HPDE6-E6E7 (cell line): ENCODE results near the gene TRAF5.
"Not testable (repeated sequence)": the region's sequence is repeated elsewhere in the genome, so short reads cannot be mapped to it uniquely, and the experiment has no call there.

Experiments
- DNase-seq: peaks from one replicate; pipeline ENCODE4 v3.0.0; 2011; ENCODE audit warnings: missing footprints; ENCODE audit errors: extremely low spot score

Gene TRAF5

GRCh38 chr1:211345719-211346118 lies 19.1 kb downstream of the TRAF5 start:
- no peak for DNase-seq

DNA sequence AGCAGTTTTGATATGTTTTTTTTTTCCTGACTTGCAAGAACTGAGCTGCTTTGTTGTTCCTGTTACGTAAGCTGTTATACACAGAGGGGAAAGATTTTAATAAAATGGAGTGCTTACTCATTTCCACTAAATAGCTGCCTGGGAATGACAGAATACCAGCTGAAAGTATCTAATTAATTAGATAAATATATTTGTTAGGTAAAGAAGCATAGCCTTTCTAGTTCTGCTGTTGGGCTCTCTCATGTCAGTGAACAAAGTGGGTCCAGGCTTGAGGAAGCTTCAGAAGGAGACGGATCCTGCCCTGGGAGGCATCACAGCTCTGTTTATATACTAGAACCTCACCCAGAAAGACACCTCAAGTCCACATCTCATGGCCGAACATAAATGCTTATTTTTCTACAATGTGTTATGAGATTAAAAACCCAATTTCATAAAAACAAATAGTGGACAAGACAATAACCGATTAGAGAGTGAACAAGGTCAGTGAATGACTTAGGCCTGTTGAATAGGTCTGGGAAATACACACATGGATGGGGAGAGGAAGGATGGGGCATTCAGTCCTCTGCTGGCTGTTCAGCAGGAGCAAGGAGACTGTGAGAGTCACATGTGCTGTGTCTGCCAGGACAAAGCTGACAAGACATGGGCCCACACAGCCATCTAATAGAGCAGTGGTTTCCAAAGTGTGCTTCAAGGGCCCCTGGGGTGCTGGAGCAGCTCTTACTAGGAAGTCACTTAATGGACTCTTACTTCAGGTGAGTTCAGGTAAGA lies 20.6 kb downstream of the TRAF5 start:
- DNase-seq, result no peak

GRCh38 chr1:211348547-211348946 lies 21.9 kb downstream of the TRAF5 start:
- no peak for DNase-seq

DNA sequence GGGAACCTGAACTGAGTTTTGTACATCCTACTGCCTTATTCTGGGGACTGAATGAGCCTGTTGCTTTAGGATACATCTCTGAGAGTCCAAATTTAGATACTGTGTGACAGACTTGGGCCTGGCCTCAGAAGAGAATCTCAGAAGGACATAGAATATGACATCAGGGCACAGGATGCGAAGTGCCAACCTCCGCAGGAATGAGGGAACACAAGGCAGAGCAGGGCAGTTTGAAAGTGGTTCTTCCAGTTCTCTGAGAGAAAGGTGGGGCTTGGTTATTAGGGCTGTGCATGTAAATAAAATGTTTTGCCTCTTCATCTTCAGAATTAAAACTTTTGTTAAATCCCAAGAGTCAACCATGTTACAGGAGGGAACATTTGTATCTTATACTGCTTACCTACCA lies 23.1 kb downstream of the TRAF5 start:
- DNase-seq, result no peak

GRCh38 chr1:211352055-211352454 lies 25.4 kb downstream of the TRAF5 start:
- DNase-seq, result not testable (repeated sequence)

- no peak for DNase-seq
Observed at GRCh38 chr1:211352465-211352864, 25.8 kb downstream of the TRAF5 start.

DNA sequence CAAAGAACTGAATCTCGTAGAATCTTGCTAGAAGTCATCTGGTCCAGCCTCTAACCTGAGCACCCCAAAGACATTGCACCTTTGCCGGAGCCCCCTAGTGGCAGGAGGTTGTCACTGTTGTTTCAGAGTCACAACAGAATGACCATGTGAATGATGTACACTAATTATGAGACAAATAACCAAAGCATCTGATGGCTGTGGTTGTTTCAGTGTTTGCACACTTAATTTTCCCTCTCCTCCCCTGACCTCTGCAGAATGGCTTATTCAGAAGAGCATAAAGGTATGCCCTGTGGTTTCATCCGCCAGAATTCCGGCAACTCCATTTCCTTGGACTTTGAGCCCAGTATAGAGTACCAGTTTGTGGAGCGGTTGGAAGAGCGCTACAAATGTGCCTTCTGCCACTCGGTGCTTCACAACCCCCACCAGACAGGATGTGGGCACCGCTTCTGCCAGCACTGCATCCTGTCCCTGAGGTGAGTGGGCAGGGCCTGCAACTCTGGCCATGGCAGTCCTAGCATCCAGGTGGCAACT lies 26.4 kb downstream of the TRAF5 start:
- no peak for DNase-seq

GRCh38 chr1:211353562-211354212 lies 27.1 kb downstream of the TRAF5 start:
- no peak for DNase-seq

- DNase-seq, result no peak
Observed at GRCh38 chr1:211355873-211356272, 29.2 kb downstream of the TRAF5 start.

GRCh38 chr1:211356723-211357407 lies 30.2 kb downstream of the TRAF5 start:
- DNase-seq, result no peak

GRCh38 chr1:211358685-211359084 lies 32.1 kb downstream of the TRAF5 start:
- no peak for DNase-seq

DNA sequence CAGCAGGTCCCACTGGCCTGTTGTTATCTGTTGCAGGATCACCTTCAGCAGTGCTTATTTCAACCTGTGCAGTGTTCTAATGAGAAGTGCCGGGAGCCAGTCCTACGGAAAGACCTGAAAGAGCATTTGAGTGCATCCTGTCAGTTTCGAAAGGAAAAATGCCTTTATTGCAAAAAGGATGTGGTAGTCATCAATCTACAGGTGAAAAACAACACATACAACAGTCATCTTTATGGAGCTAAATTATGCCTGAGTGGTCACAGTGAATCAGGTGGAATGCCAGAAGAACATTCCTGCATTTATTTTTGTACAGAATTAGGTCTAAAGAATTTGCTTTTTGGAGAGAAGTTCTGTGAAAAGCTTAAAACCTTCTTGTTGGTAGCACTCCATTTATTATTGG lies 33.2 kb downstream of the TRAF5 start:
- DNase-seq, result no peak

DNA sequence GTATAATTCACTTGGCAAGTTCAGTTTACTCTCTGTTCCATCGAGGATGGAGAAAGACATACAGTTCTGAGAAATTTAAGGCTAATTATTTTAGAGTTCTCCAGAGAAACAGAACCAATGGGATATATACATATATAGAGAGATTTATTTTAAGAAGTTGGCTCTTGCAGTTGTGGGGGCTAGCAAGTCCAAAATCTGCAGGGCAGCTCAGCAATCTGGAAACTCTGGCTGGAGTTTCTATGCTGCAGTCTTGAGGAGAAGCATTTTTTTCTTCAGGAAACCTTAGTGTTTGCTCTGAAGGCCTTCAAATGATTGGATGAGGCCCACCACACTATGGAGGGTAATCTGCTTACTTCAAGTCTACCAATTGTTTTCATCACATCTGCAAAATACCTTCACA lies 34.6 kb downstream of the TRAF5 start:
- no peak for DNase-seq

- DNase-seq, result no peak
Observed at GRCh38 chr1:211369640-211370039, 43.0 kb downstream of the TRAF5 start.

GRCh38 chr1:211370669-211371068 lies 44.0 kb downstream of the TRAF5 start:
- DNase-seq, result no peak

DNA sequence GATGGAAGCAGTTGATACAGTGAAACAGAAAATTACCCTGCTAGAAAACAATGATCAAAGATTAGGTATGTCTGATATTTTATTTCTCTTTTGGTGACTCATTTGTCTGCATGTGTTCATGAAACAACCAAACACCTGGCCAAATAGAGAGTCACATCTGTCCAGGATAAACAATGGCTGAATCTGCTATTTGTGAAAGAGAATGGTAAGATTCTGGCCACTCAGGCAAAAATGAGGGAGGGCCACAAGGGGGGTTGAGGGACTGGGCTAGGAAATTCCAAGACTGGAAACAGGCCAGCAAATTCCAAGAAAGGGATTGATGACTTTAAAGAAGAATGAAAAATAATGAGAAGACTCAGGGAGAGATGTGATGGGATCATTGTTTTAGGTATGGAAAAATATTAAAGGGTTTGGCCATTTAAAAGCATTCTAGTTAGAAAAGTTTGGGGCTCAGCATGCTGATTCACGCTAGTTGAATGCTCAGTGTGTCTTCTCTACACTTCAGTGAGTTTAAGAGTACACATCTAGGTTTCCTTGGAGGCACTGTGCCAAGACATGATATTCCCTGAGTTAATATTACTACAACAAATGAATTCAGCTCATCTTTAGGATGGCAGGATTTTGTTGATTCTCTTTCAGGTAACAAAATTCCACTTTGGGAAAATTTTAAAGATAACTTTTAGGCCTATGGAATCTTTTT lies 44.9 kb downstream of the TRAF5 start:
- no peak for DNase-seq

DNA sequence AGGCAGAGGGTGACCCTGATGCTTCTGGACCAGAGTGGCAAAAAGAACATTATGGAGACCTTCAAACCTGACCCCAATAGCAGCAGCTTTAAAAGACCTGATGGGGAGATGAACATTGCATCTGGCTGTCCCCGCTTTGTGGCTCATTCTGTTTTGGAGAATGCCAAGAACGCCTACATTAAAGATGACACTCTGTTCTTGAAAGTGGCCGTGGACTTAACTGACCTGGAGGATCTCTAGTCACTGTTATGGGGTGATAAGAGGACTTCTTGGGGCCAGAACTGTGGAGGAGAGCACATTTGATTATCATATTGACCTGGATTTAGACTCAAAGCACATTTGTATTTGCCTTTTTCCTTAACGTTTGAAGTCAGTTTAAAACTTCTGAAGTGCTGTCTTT lies 45.8 kb downstream of the TRAF5 start:
- DNase-seq, result no peak

DNA sequence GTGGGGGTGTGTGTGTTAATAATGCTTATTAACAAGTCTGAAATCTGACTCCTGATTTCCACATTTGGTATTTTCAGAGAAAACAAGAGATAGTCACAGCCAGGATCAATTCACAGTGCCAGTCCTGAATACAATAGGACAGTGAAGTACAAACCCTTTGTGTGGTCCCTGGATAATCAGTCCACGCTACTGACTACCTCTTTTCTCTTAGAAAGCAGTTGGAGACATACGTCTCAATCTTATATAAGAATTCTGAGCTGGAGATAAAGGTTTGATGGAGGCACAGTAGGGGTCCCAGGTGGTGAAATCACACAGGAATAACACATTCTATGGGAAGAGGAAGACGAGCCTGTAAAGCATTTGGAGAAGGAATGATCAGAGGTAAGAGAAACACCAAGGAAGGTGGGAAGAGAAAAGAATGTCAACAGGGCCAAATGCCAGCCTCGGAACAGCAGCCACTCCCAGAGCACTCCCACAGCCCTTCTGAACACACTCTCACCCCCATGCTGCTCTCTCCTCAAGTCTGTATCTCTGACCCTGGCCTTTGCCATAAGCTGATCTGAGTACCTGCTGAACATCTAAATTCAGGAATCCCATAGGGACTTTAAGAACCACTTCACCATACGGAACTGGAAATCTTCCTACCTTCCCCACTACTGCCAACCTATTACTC lies 48.6 kb downstream of the TRAF5 start:
- DNase-seq, result no peak

- no peak for DNase-seq
Observed at GRCh38 chr1:211375949-211376348, 49.3 kb downstream of the TRAF5 start.

GRCh38 chr1:211376807-211377470 lies 50.3 kb downstream of the TRAF5 start:
- DNase-seq, result no peak
